HG02970 (cell line): ENCODE measurements around the gene MMP20.

Experiments used
- ATAC-seq: cut with Tn5 transposase; IDR thresholded peaks from one replicate; pipeline ENCODE4 v1.9.1; 2021; ENCODE audit warnings: mild to moderate bottlenecking, moderate library complexity, moderate number of reproducible peaks; ENCODE audit not compliant: unreplicated experiment, low FRiP score

MMP20 gene

DNA sequence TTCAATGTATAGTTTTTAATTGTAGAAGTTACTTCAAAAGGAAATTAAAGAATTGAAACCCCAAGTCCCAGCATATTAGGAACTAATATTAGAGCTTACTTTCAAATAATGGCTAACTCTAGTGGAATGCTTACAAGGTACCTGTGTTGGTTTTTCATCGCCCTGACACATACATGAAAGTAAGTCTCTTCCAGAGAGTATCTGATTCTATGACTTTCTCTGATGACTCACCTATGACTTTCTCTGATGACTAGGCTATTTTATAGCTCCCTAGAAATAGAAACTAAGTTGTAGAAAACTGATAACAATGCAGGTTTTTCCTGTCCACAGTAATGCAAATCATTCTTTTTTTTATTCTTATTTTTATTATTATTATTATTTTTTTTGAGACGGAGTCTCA lies 61.0 kb downstream of the MMP20 start:
- no peak for ATAC-seq

DNA sequence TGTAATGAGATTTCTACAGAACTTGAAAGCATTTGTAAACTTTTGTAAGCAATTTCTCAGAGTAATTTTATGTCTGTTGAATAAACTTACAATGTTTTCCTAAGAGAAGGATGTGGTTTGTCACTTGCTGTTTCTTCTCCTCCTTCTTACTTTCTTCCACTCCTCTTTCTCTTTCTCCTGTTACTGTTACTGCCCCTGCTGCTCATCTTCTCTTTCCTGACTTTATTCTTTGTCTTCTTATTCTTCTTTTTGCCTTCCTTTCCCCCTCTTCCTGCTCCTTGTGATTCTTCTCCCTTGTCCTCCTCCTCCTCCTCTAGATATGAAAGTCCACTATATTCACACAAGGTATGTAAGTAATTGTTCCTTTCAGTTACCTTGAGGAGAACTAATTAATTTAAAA lies 63.5 kb downstream of the MMP20 start:
- no peak for ATAC-seq

DNA sequence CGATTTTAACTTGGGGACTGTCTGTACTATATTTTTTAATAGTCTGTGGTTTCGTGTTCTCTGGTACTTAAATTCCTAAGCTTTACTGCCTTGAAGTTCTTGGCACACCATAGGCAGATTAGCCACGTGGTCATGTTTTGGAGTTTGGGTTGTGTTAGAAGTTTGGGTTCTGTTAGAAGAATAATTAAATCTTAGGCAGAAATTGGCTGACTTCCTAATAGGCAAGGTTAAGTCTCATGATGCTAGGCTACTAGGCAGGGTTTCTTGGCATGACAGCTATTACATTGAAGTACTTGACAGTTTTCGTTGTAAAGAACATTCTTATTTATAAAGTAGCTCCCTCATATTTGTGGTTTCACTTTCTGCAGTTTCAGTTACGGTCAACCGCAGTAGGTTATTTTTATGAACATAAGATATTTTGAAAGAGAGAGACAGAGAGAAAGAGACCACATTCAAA lies 64.5 kb downstream of the MMP20 start:
- ATAC-seq = peak; percentile 65

DNA sequence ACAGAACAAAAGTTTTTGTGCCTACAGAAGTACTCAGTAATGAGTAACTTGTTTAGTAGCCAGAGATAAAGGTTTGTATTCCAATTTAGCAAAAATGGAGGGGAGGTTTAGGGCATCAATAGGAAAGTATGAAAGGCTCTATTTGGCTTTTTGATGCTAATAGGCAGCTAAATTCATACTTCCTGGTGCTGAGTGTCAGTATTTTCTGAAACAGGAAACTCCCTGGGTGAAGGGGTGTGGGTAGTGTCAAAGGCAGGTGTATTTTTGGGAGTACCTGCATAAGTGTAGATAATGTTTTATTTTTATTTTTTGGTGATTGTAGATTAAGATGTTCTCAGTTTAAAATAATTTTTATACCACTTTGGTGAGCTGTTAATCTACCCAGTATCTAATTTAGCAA lies 65.3 kb downstream of the MMP20 start:
- ATAC-seq = no peak

DNA sequence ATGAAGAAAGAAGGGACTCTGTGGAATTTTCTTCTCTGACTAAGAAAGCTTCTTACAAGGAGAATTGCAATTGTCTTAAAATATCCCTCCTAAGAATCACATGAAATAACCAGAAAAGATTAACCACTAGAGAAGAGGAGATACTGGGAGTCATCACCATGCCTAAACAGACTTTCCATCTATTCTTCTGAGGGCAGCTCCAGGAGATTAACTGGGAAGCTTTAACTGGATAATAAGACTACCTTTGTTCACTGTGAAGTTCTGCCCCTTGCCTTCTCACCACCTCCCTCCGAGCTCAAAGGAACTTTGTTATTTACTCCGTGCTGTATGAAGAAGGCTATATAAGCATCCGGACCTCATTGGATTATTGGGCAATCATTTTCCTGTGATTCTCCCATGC lies 70.0 kb downstream of the MMP20 start:
- no peak for ATAC-seq

DNA sequence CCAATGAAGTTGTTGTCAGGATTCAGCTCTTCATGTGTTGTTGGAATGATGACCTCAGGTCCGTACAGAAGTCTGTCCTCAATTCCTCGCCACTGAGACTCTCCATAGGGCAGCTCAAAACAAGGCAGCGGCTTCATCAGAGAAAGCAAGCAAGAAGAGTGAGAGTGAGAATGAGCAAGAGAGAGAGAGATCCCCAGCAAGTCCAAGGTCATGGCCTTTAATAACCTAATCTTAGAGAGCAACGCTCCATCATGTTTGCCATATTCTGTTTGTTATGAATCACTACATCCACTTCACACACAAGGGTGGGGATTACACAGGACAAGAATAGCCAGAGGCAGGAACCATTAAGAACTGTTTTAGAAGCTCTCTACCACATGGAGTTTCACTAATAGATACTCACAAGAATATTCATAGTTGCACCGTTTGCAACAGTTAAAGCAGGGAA lies 71.3 kb downstream of the MMP20 start:
- ATAC-seq = no peak

DNA sequence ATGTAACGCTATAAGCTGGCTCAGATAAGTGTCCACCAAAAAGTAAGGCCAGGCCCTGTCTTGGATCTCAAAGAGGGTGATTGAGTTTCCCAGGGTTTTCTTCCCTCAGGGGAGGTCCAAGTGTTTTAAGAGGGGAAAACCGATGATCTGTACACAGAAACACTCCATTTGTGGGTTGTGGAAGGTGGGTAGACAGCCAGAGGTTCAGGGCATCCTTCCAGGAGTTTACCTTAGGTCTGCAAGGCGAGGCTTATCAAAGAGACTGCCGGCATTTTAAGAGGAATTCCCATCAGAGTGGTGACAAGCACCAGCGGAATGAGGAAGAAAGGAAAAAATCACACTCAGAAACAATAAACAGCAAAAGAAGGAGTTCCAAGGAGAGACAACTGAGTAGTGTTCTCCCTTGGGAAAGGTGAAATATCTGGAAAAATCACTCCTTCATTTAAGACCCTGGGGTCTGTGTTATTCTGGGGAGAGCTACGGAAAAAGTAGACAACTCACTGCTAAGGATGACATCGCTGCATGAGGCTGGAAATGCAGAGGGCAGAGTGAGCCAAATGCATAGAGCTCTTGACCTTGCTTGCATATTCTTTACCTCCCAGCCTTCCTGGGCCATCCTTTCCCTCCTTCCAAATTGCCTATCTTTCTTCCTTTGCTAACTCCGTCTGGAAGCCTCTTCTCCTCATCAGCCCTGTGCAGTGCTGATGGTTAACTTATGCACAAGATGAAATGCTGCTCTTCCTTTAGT lies 72.5 kb downstream of the MMP20 start:
- no peak for ATAC-seq

DNA sequence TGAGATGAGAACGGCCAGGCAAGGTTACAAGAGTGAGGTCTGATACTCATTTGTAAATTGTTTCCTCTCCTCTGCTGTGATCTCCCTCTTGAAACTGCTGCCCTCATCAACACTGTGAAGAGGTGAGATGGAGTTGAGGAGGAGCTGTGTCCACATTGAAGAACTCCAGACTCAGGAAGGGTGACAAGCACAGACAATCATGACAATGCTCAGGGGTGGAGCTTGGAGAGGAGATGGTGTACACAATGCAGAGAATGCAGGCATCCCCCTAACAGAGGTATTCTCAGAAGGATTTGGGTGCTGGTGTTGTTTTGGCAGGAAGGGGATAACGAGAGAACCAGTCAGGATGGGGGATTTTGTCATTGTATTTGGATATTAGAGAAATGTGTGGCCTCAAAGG lies 73.1 kb downstream of the MMP20 start:
- ATAC-seq = no peak

DNA sequence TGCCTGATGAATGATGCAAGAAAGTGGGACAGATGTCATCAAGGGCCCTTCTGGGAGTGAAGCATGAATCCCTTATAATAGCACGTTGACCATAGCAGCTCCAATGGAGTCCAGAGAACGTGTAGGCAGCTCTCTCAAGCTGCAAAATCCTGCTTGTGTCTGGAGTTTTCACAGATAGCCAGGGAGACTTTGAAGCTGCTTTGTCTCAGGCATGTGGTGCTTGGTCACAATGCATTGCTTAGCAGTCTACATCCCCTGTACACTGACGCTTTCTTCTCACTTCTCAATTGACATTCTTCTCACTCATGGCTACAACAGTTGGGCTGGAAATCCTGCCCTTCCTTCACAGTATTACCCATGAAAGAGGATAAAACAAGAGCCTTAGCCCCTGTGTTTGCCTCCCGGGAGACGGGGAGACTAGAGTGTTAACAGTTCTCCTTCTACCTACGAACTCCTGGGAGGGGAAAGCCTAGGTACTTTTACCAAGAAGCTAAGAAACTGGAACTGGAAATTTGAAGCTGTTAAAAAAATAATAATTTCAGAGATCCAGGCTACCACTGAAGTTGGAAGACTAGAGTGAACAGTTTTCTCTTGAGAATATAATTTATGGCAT lies 73.9 kb downstream of the MMP20 start:
- ATAC-seq = no peak

DNA sequence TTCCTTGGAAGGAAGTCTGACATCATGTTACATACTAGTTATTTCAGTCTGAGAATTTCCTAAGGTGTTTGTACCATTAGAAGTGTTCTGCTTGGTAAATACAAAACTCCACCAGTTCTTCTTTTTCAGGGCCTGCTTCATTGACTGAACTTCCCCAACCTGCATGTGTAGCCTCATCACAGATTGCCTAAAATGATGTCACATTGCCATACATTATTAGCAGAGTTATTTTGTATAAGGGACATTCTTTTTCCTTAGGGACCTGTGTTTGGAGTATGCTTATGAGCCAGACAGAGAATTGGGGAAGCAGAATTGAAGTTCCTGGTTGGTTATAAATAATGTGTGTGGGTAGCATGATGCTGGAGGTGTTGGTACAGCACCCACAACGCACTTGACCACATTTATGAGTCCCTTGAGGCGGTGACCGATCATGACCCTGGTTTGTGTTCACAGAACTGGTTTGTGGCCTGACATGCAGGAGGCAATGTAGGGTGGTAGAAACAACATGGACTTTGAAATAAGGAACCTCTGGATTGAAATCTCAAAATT lies 78.1 kb downstream of the MMP20 start:
- peak; percentile 60 for ATAC-seq

DNA sequence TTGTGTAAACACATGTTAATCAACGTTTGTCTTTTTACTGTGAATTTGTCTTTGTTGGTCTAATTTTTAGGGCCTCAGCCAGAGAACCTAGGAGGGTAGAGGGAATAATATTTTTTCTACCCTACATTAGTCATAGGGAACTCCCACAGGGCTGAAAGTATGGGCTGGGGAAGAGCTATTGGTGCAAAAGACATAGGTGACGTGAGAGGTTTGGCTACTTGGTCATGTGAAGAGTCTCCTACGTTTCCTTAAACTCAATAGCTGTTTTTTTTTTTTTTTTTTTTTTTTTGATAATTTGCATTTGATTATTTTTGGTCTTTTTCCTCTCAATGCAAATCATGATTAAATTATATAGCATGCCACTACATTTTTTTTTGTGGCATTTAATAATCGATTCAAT lies 78.7 kb downstream of the MMP20 start:
- peak; percentile 38 for ATAC-seq

DNA sequence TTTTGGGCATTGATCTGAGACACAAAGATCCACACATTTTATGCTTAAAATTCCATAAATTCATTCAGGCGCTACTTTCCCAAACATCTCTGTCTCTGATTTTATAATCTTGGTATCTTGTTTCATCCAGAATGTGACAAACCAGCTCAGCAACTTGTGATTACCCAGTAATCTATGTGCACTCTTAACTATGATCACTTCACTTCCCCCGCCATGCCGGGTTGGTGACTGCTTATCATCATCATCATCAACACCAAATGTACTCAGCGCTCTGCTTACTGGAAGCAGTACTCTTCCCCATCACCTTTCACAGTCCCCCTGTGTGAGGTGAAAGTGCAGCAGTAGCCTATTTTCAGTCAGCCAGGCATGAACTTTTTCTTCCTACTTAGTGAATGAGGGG lies 79.4 kb downstream of the MMP20 start:
- no peak for ATAC-seq

DNA sequence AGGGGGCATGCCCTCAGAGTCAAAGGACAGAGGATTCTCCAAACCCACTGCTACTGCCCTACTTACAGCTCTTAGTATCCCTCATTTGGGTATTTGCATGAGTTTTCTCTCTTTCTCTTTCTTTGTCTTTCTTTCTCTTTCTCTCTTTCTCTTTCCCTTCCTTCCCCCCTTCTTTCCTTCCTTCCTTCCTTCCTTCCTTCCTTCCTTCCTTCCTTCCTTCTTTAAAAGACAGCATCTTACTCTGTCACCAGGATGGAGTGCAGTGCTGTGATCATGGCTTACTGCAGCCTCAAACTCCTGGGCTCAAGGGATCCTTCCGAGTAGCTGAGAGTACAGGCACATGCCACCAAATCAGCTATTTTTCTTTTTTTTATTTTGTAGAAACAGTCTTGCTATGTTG lies 80.5 kb downstream of the MMP20 start:
- no peak for ATAC-seq

DNA sequence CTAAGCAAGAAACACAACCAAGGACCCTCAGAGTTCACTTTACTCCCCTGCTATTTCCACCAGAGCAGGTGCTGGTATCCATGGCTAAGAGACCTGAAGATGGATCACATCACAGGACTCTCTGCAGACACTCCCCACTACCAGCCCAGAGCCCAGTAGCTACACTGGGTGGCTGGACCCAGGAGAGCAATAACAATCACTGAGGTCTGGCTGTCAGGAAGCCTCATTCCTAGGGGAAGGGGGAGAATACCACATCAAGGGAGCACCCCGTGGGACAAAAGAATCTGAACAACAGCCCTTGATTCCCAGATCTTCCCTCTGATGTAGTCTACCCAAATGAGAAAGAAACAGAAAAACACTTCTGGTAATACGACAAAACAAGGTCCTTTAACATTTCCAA lies 85.6 kb downstream of the MMP20 start:
- no peak for ATAC-seq

DNA sequence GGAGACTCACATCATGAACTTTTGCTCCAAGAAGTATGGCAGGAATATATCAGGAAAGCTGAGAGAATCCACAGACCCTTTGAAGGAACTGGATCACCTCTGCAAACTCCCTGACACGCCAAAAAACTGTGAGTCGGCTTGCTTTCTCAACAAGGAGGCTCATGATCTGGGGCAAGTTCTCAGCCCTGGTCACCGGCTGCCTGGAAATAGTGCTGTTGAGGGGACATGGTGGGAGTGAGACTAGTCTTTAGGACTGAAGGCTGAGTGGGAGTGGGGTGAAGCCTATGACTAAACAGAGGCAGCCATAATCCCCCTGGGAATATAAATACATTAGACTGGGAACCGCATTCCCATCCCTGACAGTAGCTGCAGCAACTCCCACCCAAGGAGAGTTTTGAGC lies 86.2 kb downstream of the MMP20 start:
- ATAC-seq = no peak

DNA sequence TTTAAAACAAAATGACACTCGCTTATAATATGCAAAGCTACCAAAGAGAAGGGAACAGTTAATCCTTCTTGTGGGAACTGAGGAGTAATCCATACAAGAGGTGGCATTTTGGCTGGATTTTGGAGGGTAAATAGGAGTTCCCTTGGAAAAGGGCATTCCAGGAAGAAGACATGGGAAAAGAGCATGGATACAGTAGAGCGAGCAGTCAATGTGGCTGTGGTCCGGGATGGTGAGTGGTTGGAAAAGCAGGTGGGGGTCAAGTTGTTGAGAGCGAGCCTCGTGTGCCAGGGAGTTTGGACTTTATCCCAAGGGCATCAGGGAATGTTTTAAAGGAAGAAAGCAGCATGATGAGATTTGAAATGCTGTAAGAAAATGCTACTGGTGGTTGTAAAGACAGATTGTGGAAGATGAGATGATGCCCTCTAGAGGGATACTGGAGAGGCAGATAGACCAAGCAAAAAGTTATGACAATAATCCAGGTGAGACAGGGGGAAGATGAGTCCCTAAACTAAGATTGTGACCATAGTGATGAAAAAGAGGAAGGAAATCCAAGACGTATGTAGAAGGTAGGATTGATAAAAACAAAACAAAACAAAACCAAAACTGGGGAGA lies 90.8 kb downstream of the MMP20 start:
- ATAC-seq = no peak

DNA sequence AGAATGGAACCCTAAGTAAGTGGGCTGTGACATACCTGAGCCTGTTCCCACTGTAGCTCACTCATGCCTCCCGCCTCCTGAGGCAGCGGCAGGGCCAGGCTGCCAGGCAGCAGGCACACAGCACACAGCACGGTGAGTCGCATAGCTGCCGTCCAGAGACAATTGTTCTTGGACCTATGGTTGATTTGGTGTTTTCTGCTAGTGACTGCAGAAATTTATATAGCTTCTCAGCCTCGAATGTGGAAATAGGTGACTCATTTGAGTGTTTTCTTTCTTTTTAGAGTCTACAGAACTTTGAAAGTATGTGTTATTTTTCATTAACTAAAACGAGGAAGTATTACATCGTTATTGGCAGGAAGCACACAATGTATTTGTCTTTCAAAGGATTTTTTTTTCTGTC lies 94.6 kb downstream of the MMP20 start, which contains the start of gene MMP7:
MMP7 (minus strand) TSS at position 190 of the 400 bp plus-strand sequence; CDS start at position 143, 47 bp downstream.
- no peak for ATAC-seq

DNA sequence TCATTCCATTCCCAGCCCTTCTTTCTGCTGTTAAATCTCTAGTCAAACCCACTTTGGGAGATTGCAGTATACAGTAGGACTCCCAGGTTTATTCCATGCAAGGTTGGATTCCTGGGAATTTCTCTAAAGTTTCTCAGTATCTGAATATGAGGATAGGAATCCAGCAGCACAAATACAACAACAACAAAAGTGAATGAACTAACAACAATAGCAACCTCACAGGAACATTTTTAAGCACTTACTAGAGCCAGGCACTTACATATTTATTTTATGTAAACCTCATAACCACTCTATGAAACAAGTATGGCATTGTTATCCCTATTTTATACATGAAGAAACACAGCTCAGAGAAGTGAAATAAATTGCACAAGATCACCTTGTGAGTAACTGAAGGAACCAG lies 96.5 kb downstream of the MMP20 start:
- no peak for ATAC-seq

DNA sequence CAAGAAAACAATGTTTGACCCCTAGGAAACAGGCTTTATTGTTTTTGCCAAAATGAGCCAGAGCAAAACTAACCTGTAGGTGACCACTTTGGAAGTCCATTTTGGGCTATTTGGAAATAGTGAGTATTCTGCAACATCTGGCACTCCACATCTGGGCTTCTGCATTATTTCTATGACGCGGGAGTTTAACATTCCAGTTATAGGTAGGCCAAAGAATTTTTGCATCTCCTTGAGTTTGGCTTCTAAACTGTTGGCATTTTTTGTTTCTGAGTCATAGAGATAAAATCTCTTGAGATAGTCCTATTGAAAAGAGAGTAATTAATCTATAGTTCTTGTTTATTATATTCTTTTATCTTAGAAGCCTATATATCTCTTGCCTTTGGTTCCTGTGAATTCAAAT lies 97.4 kb downstream of the MMP20 start:
- no peak for ATAC-seq

DNA sequence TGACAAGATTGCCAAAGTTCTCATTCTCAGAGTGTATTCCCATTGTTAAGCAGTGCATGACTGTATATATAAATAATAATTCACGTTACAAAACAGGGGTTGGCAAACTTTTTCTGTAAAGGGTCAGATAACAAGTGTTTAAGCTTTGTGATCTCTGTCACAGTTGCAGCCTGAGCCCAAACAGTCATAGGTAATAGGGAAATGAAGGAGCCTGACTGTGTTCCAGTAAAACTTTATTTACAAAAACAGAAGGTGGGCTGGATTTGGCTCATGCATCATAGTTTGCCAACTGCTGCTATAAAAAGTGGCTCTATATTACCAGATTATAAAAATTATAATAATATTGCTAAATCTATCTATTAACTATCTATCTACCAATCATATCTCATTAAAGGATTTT lies 98.1 kb downstream of the MMP20 start:
- ATAC-seq = no peak
